Ovary (tissue), 9 donors: ENCODE data around the gene AQP3. TPM values are rescaled to one million over a fixed set of nuclear protein-coding genes. Genes with fewer than 3 reads are reported as not detected.
"Not testable (repeated sequence)": the region's sequence is repeated elsewhere in the genome, so short reads cannot be mapped to it uniquely, and the experiment has no call there.

Experiments
- DNase-seq, 5 donors: peaks; one replicate each; pipeline ENCODE4 v3.0.0-alpha.2; 2019 to 2020
- H3K27ac ChIP-seq, 2 donors: fragments of 200-600 bp; one replicate each; pipeline versions ENCODE4 v1.5.1 to v1.8.0; 2019 to 2022
- H3K27me3 ChIP-seq: fragments of 200-600 bp; one replicate; pipeline ENCODE4 v1.8.0; 2022
- H3K36me3 ChIP-seq: fragments of 200-600 bp; sonication (generic); one replicate; pipeline ENCODE4 v1.5.1; 2019
- H3K4me1 ChIP-seq: one replicate; pipeline ENCODE4 v1.8.1; 2013; ENCODE audit warnings: mild to moderate bottlenecking, moderate library complexity; ENCODE audit not compliant: insufficient read depth
- H3K4me3 ChIP-seq: fragments of 200-600 bp; sonication (generic); one replicate; pipeline ENCODE4 v1.5.1; 2017
- H3K9me3 ChIP-seq, 2 donors: fragments of 200-600 bp in 1 of 2; sonication (generic) in 1 of 2; one replicate each; pipeline versions ENCODE4 v1.5.1 to v1.8.1; 2013 to 2019; ENCODE audit warnings: mild to moderate bottlenecking in 1 of 2, moderate library complexity in 1 of 2
- EP300 ChIP-seq: sonication (generic); formaldehyde crosslinking; IDR thresholded peaks from one replicate; pipeline ENCODE4 v1.6.1; 2017; ENCODE audit warnings: antibody characterized with exemption
- POLR2A ChIP-seq: fragments of 450-650 bp; IDR thresholded peaks from one replicate; pipeline ENCODE4 v1.6.1; 2017; ENCODE audit warnings: antibody characterized with exemption, mild to moderate bottlenecking, moderate library complexity
- WGBS, 3 donors: extraction: QIAGEN DNeasy Blood & Tissue Kit in 1 of 3; methylation state at CpG; one replicate each; pipeline versions ENCODE4 v1.1.5 to v1.1.7; 2013 to 2017; 5-methylcytosine and 5-hydroxymethylcytosine counted together
- intact Hi-C, 4 donors: fragments of 100-400 bp; cut with DNase I; formaldehyde crosslinking; loops; one replicate each; pipeline versions ENCODE4 v1.11.0 to v1.15.1; 2022 to 2023
- microRNA-seq, 3 donors: library from miRNA; unstranded; fragments of <30 nt; microRNA quantifications; one replicate each; pipeline versions ENCODE4 to v1.2.0, GENCODE V29; 2019 to 2020
- polyA plus RNA-seq, 2 donors: library from polyadenylated mRNA; stranded (reverse); fragments of 200-250 nt in 1 of 2; fragments of 350-450 nt in 1 of 2; fragmentation: Illumina TruSeq in 1 of 2; extraction: RNeasy Lipid Tissue Mini Kit (QIAGEN cat#74804) in 1 of 2; gene quantifications; one replicate each; pipeline ENCODE4 v1.2.3, GENCODE V29; 2013 to 2014
- small RNA-seq: library from RNA; depleted of rRNA; stranded (forward); fragments of <200 nt; gene quantifications from one replicate; pipeline ENCODE3, GENCODE V24; 2016
- total RNA-seq, 7 donors: library from RNA; depleted of rRNA in 2 of 7; stranded (reverse); fragments of >200 nt in 2 of 7; fragmentation: NEBNext Ultra II Directional in 3 of 7; extraction: Animal tissue kit (Norgen Biotek cat#: 25700) in 3 of 7; gene quantifications; one replicate each; pipeline versions ENCODE4 v1.1.0 to v1.2.4, GENCODE V29; 2016 to 2023
- TF ChIP-seq, protein P1 (sequence below), 3 donors: fragments of 450-650 bp in 2 of 3; fragments of 200-600 bp in 1 of 3; IDR thresholded peaks; one replicate each; pipeline versions ENCODE4 v1.5.1 to v1.8.0; 2016 to 2022; ENCODE audit warnings: antibody characterized with exemption in 3 of 3, mild to moderate bottlenecking in 1 of 3
- donor health status: DM: no; HTN: no; CAD: no; lungs with moderate emphysema.
- donor health status: DM: no; HTN: no; CAD: no.
- donor health status: Bipolar disorder and iron deficiency.
- donor health status: DM: yes; HTN: yes; CAD: no.
- donor health status: DM: no; HTN: no; CAD: no.
- donor health status: DM: yes; HTN: yes; CAD: no.

Gene AQP3
- total and polyA plus RNA-seq, 9 donors: 5.6 to 47.2 (median 8.7) TPM

DNA sequence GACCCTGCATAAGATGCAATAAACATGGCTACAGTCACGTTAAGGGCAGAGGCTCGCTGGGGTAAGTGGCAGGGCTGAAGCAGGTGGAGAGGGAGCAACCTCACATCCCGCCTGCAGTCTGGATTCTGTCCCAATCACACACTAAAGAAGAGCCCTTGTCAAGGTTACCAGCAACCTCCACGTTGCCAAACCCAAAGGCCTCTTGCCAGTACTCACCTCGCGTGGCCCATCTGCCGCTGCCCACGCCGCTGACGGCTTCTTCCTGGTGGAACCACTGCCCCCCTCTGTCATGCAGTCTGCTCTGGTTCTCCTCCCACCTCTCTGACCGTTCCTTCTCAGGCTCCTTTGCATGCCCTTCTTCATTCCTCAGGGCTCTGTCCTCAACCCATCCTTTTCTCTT, 53.8 kb downstream of the AQP3 start:
- 19 to 33% (median 23%) methylated on average over 11 of the region's 11 CpGs for WGBS, 3 donors
- intact Hi-C loops: no loop called here
- Histone ChIP-seq H3K27ac (peak overlapping the region in 1 of 2 donors; percentile 68), H3K27me3 (no peaks in the 10 kb centered on the region), H3K4me3 (no peak overlapping the region), H3K4me1 (peaks cover 20% of the 10 kb centered on the region), H3K36me3 (no peaks in the 10 kb centered on the region), H3K9me3 (no peaks in the 10 kb centered on the region)
- TF ChIP-seq POLR2A: no peak
- TF ChIP-seq, protein P1, sequence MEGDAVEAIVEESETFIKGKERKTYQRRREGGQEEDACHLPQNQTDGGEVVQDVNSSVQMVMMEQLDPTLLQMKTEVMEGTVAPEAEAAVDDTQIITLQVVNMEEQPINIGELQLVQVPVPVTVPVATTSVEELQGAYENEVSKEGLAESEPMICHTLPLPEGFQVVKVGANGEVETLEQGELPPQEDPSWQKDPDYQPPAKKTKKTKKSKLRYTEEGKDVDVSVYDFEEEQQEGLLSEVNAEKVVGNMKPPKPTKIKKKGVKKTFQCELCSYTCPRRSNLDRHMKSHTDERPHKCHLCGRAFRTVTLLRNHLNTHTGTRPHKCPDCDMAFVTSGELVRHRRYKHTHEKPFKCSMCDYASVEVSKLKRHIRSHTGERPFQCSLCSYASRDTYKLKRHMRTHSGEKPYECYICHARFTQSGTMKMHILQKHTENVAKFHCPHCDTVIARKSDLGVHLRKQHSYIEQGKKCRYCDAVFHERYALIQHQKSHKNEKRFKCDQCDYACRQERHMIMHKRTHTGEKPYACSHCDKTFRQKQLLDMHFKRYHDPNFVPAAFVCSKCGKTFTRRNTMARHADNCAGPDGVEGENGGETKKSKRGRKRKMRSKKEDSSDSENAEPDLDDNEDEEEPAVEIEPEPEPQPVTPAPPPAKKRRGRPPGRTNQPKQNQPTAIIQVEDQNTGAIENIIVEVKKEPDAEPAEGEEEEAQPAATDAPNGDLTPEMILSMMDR (IDR thresholded peaks at IDR 0.05): no peak
- no peak for TF ChIP-seq EP300
- DNase-seq: peak in 4 of 5 donors; percentile 42 to 61 (median 56)

DNA sequence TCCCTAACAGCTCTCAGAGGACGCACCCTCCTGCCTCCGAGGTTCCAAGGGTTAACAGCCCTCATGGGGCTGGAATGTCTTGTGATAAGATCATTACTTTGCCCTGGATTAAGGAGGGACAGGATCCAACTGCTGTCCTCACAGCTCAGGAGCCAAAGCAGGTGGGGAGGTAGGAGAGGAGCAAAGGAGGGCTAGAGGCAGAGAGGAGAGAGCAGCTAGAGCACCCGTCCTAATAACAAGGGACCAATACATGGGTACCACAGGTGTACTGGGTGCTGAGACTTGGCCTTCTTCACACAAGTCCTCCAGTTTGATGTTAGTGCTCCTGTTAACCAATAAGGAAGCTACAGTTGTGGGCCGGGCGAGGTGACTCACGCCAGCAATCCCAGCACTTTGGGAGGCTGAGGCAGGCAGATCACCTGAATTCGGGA, 54.8 kb downstream of the AQP3 start:
- H3K27ac ChIP-seq: peak overlapping the region in 1 of 2 donors; percentile 68
- WGBS, 3 donors: 65 to 77% (median 74%) methylated on average over 7 of the region's 7 CpGs
- intact Hi-C loops: not testable (repeated sequence)

More for the DNA sequence above, 54.8 kb downstream of the AQP3 start:
- H3K4me3 ChIP-seq, H3K36me3 ChIP-seq, DNase-seq, H3K27me3 ChIP-seq, H3K9me3 ChIP-seq: not testable (repeated sequence)
- peaks cover 22% of the 10 kb centered on the region for H3K4me1 ChIP-seq

Small RNAs within 50 kb of the gene (microRNA-seq; reads per million reads assigned to microRNA genes)
- gene MIR6851: 0 to 0.54 (median 0.32) reads per million in 3 donors

Small RNAs within 50 kb of the gene (small RNA-seq; reads per million reads assigned to genes)
- gene AL356218.2 (not detected), gene MIR6851 (not detected)

Other genes starting within 250 kb of the AQP3 start
- gene SPINK4, start 207.4 kb downstream of the AQP3 start, total RNA-seq: not detected
- gene SPINK4, start 207.4 kb downstream of the AQP3 start, polyA plus RNA-seq: not detected
- 10 to 100 TPM; 41.0 to 70.9 (median 59.6) TPM for gene BAG1, start 182.9 kb downstream of the AQP3 start, total RNA-seq
- 10 to 100 TPM; 48.2 to 67.8 TPM for gene BAG1, start 182.9 kb downstream of the AQP3 start, polyA plus RNA-seq
- gene CHMP5, start 182.5 kb downstream of the AQP3 start, total RNA-seq: 10 to 100 TPM; 39.7 to 57.1 (median 45.1) TPM
- gene CHMP5, start 182.5 kb downstream of the AQP3 start, polyA plus RNA-seq: 10 to 100 TPM; 56.4 to 66.5 TPM
- 10 to 100 TPM; 23.4 to 44.5 (median 34.3) TPM for gene NFX1, start 157.1 kb downstream of the AQP3 start, total RNA-seq
- 10 to 100 TPM; 18.5 to 38.9 TPM for gene NFX1, start 157.1 kb downstream of the AQP3 start, polyA plus RNA-seq
- gene AQP7, start 45.0 kb downstream of the AQP3 start, total RNA-seq: 1 to 10 TPM; 1.1 to 3.8 (median 2.2) TPM
- 1 to 10 TPM; 2.0 to 3.2 TPM for gene AQP7, start 45.0 kb downstream of the AQP3 start, polyA plus RNA-seq
- gene NOL6, start 26.3 kb upstream of the AQP3 start, total RNA-seq: 10 to 100 TPM; 11.7 to 50.5 (median 27.4) TPM
- gene NOL6, start 26.3 kb upstream of the AQP3 start, polyA plus RNA-seq: 10 to 100 TPM; 14.5 to 17.6 TPM
- gene ANKRD18B, start 76.7 kb upstream of the AQP3 start, total RNA-seq: 1 to 10 TPM in 1 of 7 donors, under 1 TPM in 1, not detected in 5; 0.56 to 2.8 TPM
- under 1 TPM in 1 of 2 donors, not detected in 1; 0.35 TPM for gene ANKRD18B, start 76.7 kb upstream of the AQP3 start, polyA plus RNA-seq